PC-3 (cell line): ENCODE data around the gene NEU2. TPM values are rescaled to one million over a fixed set of nuclear protein-coding genes. Genes with fewer than 3 reads are reported as not detected.

ENCODE experiments used
- ATAC-seq: fragments of 200-7000 bp; cut with Tn5 transposase; 2 replicates; pipeline ENCODE4 v1.9.1; 2020; ENCODE audit warnings: mild to moderate bottlenecking, moderate library complexity
- BruUV-seq: library from RNA; stranded (reverse); fragments of 400-500 nt; replicated peaks from 2 replicates; lab custom pipeline; 2021; lab: Mats Ljungman, UMichigan
- CTCF ChIA-PET: fragments of 300-600 bp; sonication (Branson Sonifier 250); formaldehyde crosslinking; loops from one replicate; lab custom pipeline; 2022; ENCODE audit warnings: antibody characterized with exemption; lab: Charles Lee
- POLR2A ChIA-PET: fragments of 300-600 bp; sonication (Branson Sonifier 250); formaldehyde crosslinking; loops from one replicate; lab custom pipeline; 2022; ENCODE audit warnings: antibody characterized with exemption; ENCODE audit not compliant: unreplicated experiment; lab: Charles Lee
- DNase-seq: peaks from one replicate; pipeline ENCODE4 v3.0.0-alpha.2; 2015
- H2AFZ ChIP-seq: fragments of 300-600 bp; sonication (generic); 2 replicates; pipeline ENCODE4 v1.6.0; 2016; ENCODE audit warnings: antibody characterized with exemption, low read length
- H3F3A ChIP-seq: fragments of 300-600 bp; sonication (generic); one replicate; pipeline ENCODE4 v1.6.0; 2017; ENCODE audit warnings: antibody characterized with exemption, low read length, control low read depth, mild to moderate bottlenecking; ENCODE audit not compliant: unreplicated experiment
- H3K27ac ChIP-seq: fragments of 300-600 bp; sonication (generic); 2 replicates; pipeline ENCODE4 v1.5.1; 2016; ENCODE audit warnings: mild to moderate bottlenecking, low read length
- H3K27me3 ChIP-seq: fragments of 300-600 bp; sonication (generic); 2 replicates; pipeline ENCODE4 v1.6.1; 2016; ENCODE audit warnings: low read length, mixed read lengths
- H3K36me3 ChIP-seq: fragments of 300-600 bp; sonication (generic); 2 replicates; pipeline ENCODE4 v1.6.1; 2016; ENCODE audit warnings: low read depth, mixed run types, low read length, mixed read lengths
- H3K4me1 ChIP-seq: fragments of 300-600 bp; sonication (generic); 2 replicates; pipeline ENCODE4 v1.5.1; 2016; ENCODE audit warnings: low read length; ENCODE audit not compliant: insufficient read depth
- H3K4me2 ChIP-seq: fragments of 300-600 bp; sonication (generic); 2 replicates; pipeline ENCODE4 v1.6.0; 2016; ENCODE audit warnings: low read length
- H3K4me3 ChIP-seq: fragments of 300-600 bp; sonication (generic); 2 replicates; pipeline ENCODE4 v1.5.1; 2016; ENCODE audit warnings: mild to moderate bottlenecking, low read length, mixed read lengths
- H3K79me2 ChIP-seq: fragments of 300-600 bp; sonication (generic); 2 replicates; pipeline ENCODE4 v1.6.1; 2017; ENCODE audit warnings: low read length, mixed read lengths
- H3K9ac ChIP-seq: fragments of 300-600 bp; sonication (generic); 2 replicates; pipeline ENCODE4 v1.6.0; 2016; ENCODE audit warnings: mild to moderate bottlenecking, low read length
- H3K9me2 ChIP-seq: fragments of 300-600 bp; sonication (generic); replicated peaks from 2 replicates; pipeline ENCODE4 v1.6.1; 2016; ENCODE audit warnings: mixed run types, low read length, mixed read lengths
- H3K9me3 ChIP-seq: fragments of 300-600 bp; sonication (generic); 2 replicates; pipeline ENCODE4 v1.6.1; 2016; ENCODE audit warnings: low read length, mixed read lengths
- H4K20me1 ChIP-seq: fragments of 300-600 bp; sonication (generic); 2 replicates; pipeline ENCODE4 v1.6.1; 2016; ENCODE audit warnings: low read length, mixed read lengths
- EZH2 ChIP-seq: fragments of 300-600 bp; sonication (generic); IDR thresholded peaks from one replicate; pipeline ENCODE4 v1.6.1; 2017; ENCODE audit warnings: antibody characterized with exemption, mild to moderate bottlenecking, low read length; ENCODE audit not compliant: unreplicated experiment
- EZH2phosphoT487 ChIP-seq: fragments of 300-600 bp; sonication (generic); IDR thresholded peaks from 2 replicates; pipeline ENCODE4 v1.6.1; 2018; ENCODE audit warnings: mild to moderate bottlenecking, antibody characterized with exemption, low read length, borderline replicate concordance
- intact Hi-C: fragments of 100-400 bp; cut with micrococcal nuclease; formaldehyde crosslinking; loops from 2 replicates; pipeline ENCODE4 v1.9.0; 2023
- total RNA-seq: library from RNA; depleted of rRNA; stranded (reverse); fragments of >200 nt; gene quantifications from 2 replicates; pipeline ENCODE4 v1.2.3, GENCODE V29; 2014
- TF ChIP-seq, protein P1 (sequence below): fragments of 300-600 bp; sonication (generic); conservative IDR thresholded peaks from 2 replicates; pipeline ENCODE4 v1.5.1; 2017; ENCODE audit warnings: antibody characterized with exemption, low read depth, mild to moderate bottlenecking, low read length

Gene NEU2
- total RNA-seq, 1 experiment from 2014 or later = 4.5 TPM

- Histone ChIP-seq H3F3A (no peaks in the 10 kb centered on the region), H3K36me3 (no peaks in the 10 kb centered on the region), H3K9me2 (no peaks in the 10 kb centered on the region), H3K9me3 (0 out of 2 replicates have a peak, but pooled peaks cover 4% of the 10 kb centered on the region), H3K4me3 (no peak overlapping the region), H3K9ac (no peak overlapping the region), H3K27ac (no peak overlapping the region), H3K4me1 (no peaks in the 10 kb centered on the region), H3K4me2 (no peak overlapping the region), H2AFZ (no peak overlapping the region), H3K27me3 (no peaks in the 10 kb centered on the region), H4K20me1 (no peaks in the 10 kb centered on the region), H3K79me2 (no peaks in the 10 kb centered on the region)
- ChIA-PET CTCF (no interaction called here), POLR2A (no interaction called here)
- intact Hi-C loops = no loop called here
- no peak for ATAC-seq
- DNase-seq = no peak
- no peak for TF ChIP-seq EZH2
- no peak for TF ChIP-seq EZH2phosphoT487
- TF ChIP-seq, protein P1, sequence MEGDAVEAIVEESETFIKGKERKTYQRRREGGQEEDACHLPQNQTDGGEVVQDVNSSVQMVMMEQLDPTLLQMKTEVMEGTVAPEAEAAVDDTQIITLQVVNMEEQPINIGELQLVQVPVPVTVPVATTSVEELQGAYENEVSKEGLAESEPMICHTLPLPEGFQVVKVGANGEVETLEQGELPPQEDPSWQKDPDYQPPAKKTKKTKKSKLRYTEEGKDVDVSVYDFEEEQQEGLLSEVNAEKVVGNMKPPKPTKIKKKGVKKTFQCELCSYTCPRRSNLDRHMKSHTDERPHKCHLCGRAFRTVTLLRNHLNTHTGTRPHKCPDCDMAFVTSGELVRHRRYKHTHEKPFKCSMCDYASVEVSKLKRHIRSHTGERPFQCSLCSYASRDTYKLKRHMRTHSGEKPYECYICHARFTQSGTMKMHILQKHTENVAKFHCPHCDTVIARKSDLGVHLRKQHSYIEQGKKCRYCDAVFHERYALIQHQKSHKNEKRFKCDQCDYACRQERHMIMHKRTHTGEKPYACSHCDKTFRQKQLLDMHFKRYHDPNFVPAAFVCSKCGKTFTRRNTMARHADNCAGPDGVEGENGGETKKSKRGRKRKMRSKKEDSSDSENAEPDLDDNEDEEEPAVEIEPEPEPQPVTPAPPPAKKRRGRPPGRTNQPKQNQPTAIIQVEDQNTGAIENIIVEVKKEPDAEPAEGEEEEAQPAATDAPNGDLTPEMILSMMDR = no peak
- no TSS peak for BruUV-seq
Observed at GRCh38 chr2:233074106-233074505, 41.6 kb downstream of the NEU2 start.

- Histone ChIP-seq H2AFZ (no peak overlapping the region), H3K9me3 (0 out of 2 replicates have a peak, but pooled peaks cover 4% of the 10 kb centered on the region), H3K27ac (no peak overlapping the region), H3K36me3 (no peaks in the 10 kb centered on the region), H3K9me2 (no peaks in the 10 kb centered on the region), H4K20me1 (no peaks in the 10 kb centered on the region), H3K4me2 (no peak overlapping the region), H3K9ac (no peak overlapping the region), H3K27me3 (no peaks in the 10 kb centered on the region), H3K79me2 (no peaks in the 10 kb centered on the region), H3K4me1 (no peaks in the 10 kb centered on the region), H3F3A (no peaks in the 10 kb centered on the region), H3K4me3 (no peak overlapping the region)
- TF ChIP-seq EZH2 (no peak), EZH2phosphoT487 (no peak)
- TF ChIP-seq, protein P1 = no peak
- ChIA-PET POLR2A (no interaction called here), CTCF (no interaction called here)
- no TSS peak for BruUV-seq
- DNase-seq = no peak
- ATAC-seq = no peak
- intact Hi-C loops = no loop called here
Observed at GRCh38 chr2:233075141-233075965, 42.9 kb downstream of the NEU2 start.

DNA sequence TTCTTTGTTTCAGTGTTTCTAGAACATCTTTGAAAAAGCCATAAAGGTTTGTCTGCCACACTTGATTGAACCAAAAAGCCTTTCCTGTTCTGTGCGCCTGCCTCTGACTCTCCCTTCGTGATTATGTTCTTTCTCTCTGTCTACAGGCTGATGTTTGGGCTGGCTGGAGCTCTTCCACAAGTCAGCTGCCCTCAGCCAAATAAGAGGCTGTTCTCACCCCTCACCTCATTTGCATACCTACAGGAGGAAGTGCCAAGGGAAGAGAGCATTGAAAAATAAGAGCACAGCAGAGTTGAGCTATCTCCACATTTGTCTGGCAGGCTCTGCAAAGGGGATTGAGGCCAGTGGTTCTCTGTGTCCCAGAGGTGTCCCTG is 43.5 kb downstream of the NEU2 start:
- no peak overlapping the region for H2AFZ ChIP-seq
- BruUV-seq = no TSS peak
- no peaks in the 10 kb centered on the region for H3K79me2 ChIP-seq
- no peaks in the 10 kb centered on the region for H3F3A ChIP-seq
- DNase-seq = no peak
- H3K9me3 ChIP-seq = 0 out of 2 replicates have a peak, but pooled peaks cover 4% of the 10 kb centered on the region
- no peak overlapping the region for H3K4me3 ChIP-seq
- H3K36me3 ChIP-seq = no peaks in the 10 kb centered on the region
- H4K20me1 ChIP-seq = no peaks in the 10 kb centered on the region
- no peaks in the 10 kb centered on the region for H3K4me1 ChIP-seq
- ChIA-PET POLR2A (no interaction called here), CTCF (no interaction called here)
- H3K27me3 ChIP-seq = no peaks in the 10 kb centered on the region
- H3K27ac ChIP-seq = no peak overlapping the region
- H3K9me2 ChIP-seq = no peaks in the 10 kb centered on the region
- intact Hi-C loops = no loop called here
- no peak overlapping the region for H3K4me2 ChIP-seq
- TF ChIP-seq, protein P1 = no peak
- TF ChIP-seq EZH2 (no peak), EZH2phosphoT487 (no peak)
- no peak overlapping the region for H3K9ac ChIP-seq
- no peak for ATAC-seq
